Anterior cingulate cortex (tissue), 58 donors: ENCODE measurements around the gene IL13.
"Not testable (repeated sequence)": the region's sequence is repeated elsewhere in the genome, so short reads cannot be mapped to it uniquely, and the experiment has no call there.

Experiments
- DNase-seq, 58 donors: peaks; one replicate each; lab custom pipeline; 2025; lab: John Stamatoyannopoulos, UW

Gene IL13

GRCh38 chr5:132687995-132688394 is 30.0 kb downstream of the IL13 start:
- no peak for DNase-seq

- DNase-seq: no peak
Observed at GRCh38 chr5:132688536-132689339, 30.8 kb downstream of the IL13 start.

GRCh38 chr5:132689513-132689912 is 31.5 kb downstream of the IL13 start:
- DNase-seq: no peak

- DNase-seq: no peak
Observed at GRCh38 chr5:132690156-132690555, 32.2 kb downstream of the IL13 start.

- not testable (repeated sequence) for DNase-seq
Observed at GRCh38 chr5:132691755-132692631, 34.0 kb downstream of the IL13 start.

- DNase-seq: no peak
Observed at GRCh38 chr5:132692632-132692967, 34.6 kb downstream of the IL13 start.

GRCh38 chr5:132695956-132696355 is 38.0 kb downstream of the IL13 start:
- DNase-seq: no peak

GRCh38 chr5:132704875-132705274 is 46.9 kb downstream of the IL13 start:
- DNase-seq: no peak

GRCh38 chr5:132708645-132709044 is 50.7 kb downstream of the IL13 start:
- DNase-seq: no peak
